Frontal cortex (tissue), 4 donors: Measurements from ENCODE around the gene MTRF1. TPM values are rescaled to one million over a fixed set of nuclear protein-coding genes. Genes with fewer than 3 reads are reported as not detected.

Experiments
- DNase-seq, 2 donors: peaks; one replicate each; pipeline ENCODE4 v3.0.0; 2012; ENCODE audit warnings: low spot score in 2 of 2
- FAIRE-seq: peaks from 2 replicates; lab custom pipeline; 2012; peaks lifted over from hg19 to GRCh38; lab: Jason Lieb, UNC
- total RNA-seq: library from RNA; depleted of rRNA; stranded (reverse); fragments of >200 nt; gene quantifications from one replicate; pipeline ENCODE4 v1.2.3, GENCODE V29; 2014
- donor health status: control.
- donor health status: control.
- donor health status: control.

The MTRF1 gene
- total RNA-seq, result 24.5 TPM

GRCh38 chr13:41263261-41263971 lies at the start of gene MTRF1:
TSS of gene MTRF1 (minus strand) at chr13:41263576. CDS start at chr13:41260907, 2,669 bp downstream.
- DNase-seq (peak; percentile 67 to 74), FAIRE-seq (no peak)

- FAIRE-seq (no peak), DNase-seq (no peak)
Observed at GRCh38 chr13:41313117-41313516, 49.7 kb upstream of the MTRF1 start.

- DNase-seq (peak; percentile 14 to 28), FAIRE-seq (no peak)
Observed at GRCh38 chr13:41312176-41312500, 48.8 kb upstream of the MTRF1 start.

GRCh38 chr13:41311406-41312175 lies 48.2 kb upstream of the MTRF1 start:
- DNase-seq (peak; percentile 37 to 57), FAIRE-seq (no peak)

GRCh38 chr13:41310963-41311405 lies 47.6 kb upstream of the MTRF1 start, which contains the start of gene NAA16:
TSS of gene NAA16 (plus strand) at chr13:41311267. CDS start at chr13:41311529, 262 bp downstream.
- peak; percentile 86 to 91 for DNase-seq
- no peak for FAIRE-seq

- FAIRE-seq (no peak), DNase-seq (no peak)
Observed at GRCh38 chr13:41307884-41308640, 44.7 kb upstream of the MTRF1 start.

- no peak for DNase-seq
- no peak for FAIRE-seq
Observed at GRCh38 chr13:41306271-41307145, 43.1 kb upstream of the MTRF1 start.

- DNase-seq, result no peak
- FAIRE-seq, result no peak
Observed at GRCh38 chr13:41304551-41304950, 41.2 kb upstream of the MTRF1 start.

GRCh38 chr13:41302743-41303142 lies 39.4 kb upstream of the MTRF1 start:
- FAIRE-seq (no peak), DNase-seq (no peak)

- FAIRE-seq (no peak), DNase-seq (no peak)
Observed at GRCh38 chr13:41299316-41300094, 36.1 kb upstream of the MTRF1 start.

GRCh38 chr13:41296879-41297646 lies 33.7 kb upstream of the MTRF1 start:
- DNase-seq, result no peak
- no peak for FAIRE-seq

- no peak for FAIRE-seq
Observed at GRCh38 chr13:41295973-41296372, 32.6 kb upstream of the MTRF1 start.

GRCh38 chr13:41294914-41295313 lies 31.5 kb upstream of the MTRF1 start:
- FAIRE-seq (no peak), DNase-seq (no peak)

More at GRCh38 chr13:41295973-41296372, 32.6 kb upstream of the MTRF1 start:
- no peak for DNase-seq

GRCh38 chr13:41293272-41293671 lies 29.9 kb upstream of the MTRF1 start:
- DNase-seq (no peak), FAIRE-seq (no peak)

GRCh38 chr13:41291246-41291645 lies 27.9 kb upstream of the MTRF1 start:
- FAIRE-seq (no peak), DNase-seq (no peak)

- DNase-seq, result no peak
- FAIRE-seq, result no peak
Observed at GRCh38 chr13:41289463-41289881, 26.1 kb upstream of the MTRF1 start.

- no peak for FAIRE-seq
- no peak for DNase-seq
Observed at GRCh38 chr13:41286370-41286769, 23.0 kb upstream of the MTRF1 start.
